Measurements from ENCODE around the gene KCNH1. TPM values are rescaled to one million over a fixed set of nuclear protein-coding genes. Genes with fewer than 3 reads are reported as not detected.

The KCNH1 gene
- polyA plus RNA-seq, 1 donor, result 0.25 TPM

- Histone ChIP-seq H3K9me3 (ENCODE audit: control insufficient read depth, low read depth, low read length) (no peaks in the 10 kb centered on the region), H3K27ac (ENCODE audit: low read length) (no peak overlapping the region), H3K27me3 (ENCODE audit: control insufficient read depth, insufficient read depth, low read length) (no peaks in the 10 kb centered on the region), H3K4me3 (ENCODE audit: low read length) (no peak overlapping the region), H3K4me1 (ENCODE audit: control insufficient read depth, insufficient read depth, low read length) (no peaks in the 10 kb centered on the region), H3K36me3 (ENCODE audit: control insufficient read depth, insufficient read depth, low read length) (no peaks in the 10 kb centered on the region)
- no peak for DNase-seq
- no CpG with 5 or more reads among the region's 3 CpGs for WGBS (ENCODE audit: insufficient coverage, low lambda C conversion rate)
Measured at GRCh38 chr1:210908791-210909190, 225.2 kb downstream of the KCNH1 start.

DNA sequence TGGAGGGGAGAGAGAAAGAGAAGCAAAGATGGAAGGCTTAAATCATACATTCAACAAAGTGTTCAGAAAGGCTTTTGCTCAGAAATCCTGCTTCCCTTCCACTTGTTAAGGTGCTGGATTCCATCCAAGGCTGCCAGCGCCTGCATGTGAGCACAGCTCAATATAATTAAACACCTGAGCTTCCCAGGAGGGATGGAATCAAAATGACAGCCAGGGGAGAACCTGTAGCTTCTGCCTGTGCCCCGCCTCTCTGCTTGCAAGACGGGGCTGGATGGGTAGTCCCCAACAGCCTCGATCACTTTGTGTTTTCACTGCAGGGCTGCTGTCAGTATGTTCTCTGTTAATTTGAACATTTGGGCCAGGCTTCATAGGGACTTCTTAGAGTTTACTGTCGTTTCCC is 225.7 kb downstream of the KCNH1 start:
- Histone ChIP-seq H3K4me1 (ENCODE audit: control insufficient read depth, insufficient read depth, low read length) (no peaks in the 10 kb centered on the region), H3K27me3 (ENCODE audit: control insufficient read depth, insufficient read depth, low read length) (no peaks in the 10 kb centered on the region), H3K9me3 (ENCODE audit: control insufficient read depth, low read depth, low read length) (no peaks in the 10 kb centered on the region), H3K27ac (ENCODE audit: low read length) (no peak overlapping the region), H3K36me3 (ENCODE audit: control insufficient read depth, insufficient read depth, low read length) (no peaks in the 10 kb centered on the region), H3K4me3 (ENCODE audit: low read length) (no peak overlapping the region)
- no CpG with 5 or more reads among the region's 5 CpGs for WGBS (ENCODE audit: insufficient coverage, low lambda C conversion rate)
- no peak for DNase-seq

DNA sequence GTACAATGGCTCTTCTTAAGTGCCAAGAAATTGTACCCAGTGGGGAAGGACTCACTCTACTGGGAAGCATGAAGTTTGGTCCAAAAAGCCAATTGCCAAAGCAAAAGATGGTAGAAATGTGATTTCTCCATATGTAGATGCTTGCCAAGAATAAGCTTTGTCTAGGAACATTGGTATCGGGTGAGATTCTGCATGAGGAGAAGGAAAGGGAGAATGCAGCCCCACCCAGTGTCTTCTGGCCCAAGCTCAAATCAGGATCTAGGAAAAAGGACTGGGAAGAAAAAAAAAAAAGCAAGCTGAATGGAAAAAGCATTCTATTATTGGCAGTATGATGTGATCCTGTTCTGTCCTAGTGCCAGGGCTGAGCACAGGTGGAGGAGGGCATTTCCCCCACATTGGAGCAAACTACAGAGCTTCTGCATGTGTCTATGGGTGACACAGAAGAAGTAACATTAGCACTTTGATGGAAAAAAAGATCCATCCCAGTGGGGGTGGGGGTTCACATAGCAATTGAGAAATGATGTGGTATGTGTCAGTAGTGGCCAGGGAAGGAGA is 226.6 kb downstream of the KCNH1 start:
- Histone ChIP-seq H3K4me3 (ENCODE audit: low read length) (no peak overlapping the region), H3K36me3 (ENCODE audit: control insufficient read depth, insufficient read depth, low read length) (no peaks in the 10 kb centered on the region), H3K9me3 (ENCODE audit: control insufficient read depth, low read depth, low read length) (no peaks in the 10 kb centered on the region), H3K27me3 (ENCODE audit: control insufficient read depth, insufficient read depth, low read length) (no peaks in the 10 kb centered on the region), H3K4me1 (ENCODE audit: control insufficient read depth, insufficient read depth, low read length) (no peaks in the 10 kb centered on the region), H3K27ac (ENCODE audit: low read length) (no peak overlapping the region)
- no CpG with 5 or more reads among the region's 1 CpG for WGBS (ENCODE audit: insufficient coverage, low lambda C conversion rate)
- DNase-seq, result no peak

GRCh38 chr1:210905944-210906453 is 227.9 kb downstream of the KCNH1 start:
- no peak overlapping the region for H3K4me3 ChIP-seq (ENCODE audit: low read length)
- no peaks in the 10 kb centered on the region for H3K36me3 ChIP-seq (ENCODE audit: control insufficient read depth, insufficient read depth, low read length)
- 25% methylated on average over 2 of the region's 7 CpGs for WGBS (ENCODE audit: insufficient coverage, low lambda C conversion rate)
- DNase-seq, result no peak
- no peaks in the 10 kb centered on the region for H3K9me3 ChIP-seq (ENCODE audit: control insufficient read depth, low read depth, low read length)
- no peaks in the 10 kb centered on the region for H3K4me1 ChIP-seq (ENCODE audit: control insufficient read depth, insufficient read depth, low read length)
- H3K27ac ChIP-seq (ENCODE audit: low read length), result no peak overlapping the region
- H3K27me3 ChIP-seq (ENCODE audit: control insufficient read depth, insufficient read depth, low read length), result no peaks in the 10 kb centered on the region

DNA sequence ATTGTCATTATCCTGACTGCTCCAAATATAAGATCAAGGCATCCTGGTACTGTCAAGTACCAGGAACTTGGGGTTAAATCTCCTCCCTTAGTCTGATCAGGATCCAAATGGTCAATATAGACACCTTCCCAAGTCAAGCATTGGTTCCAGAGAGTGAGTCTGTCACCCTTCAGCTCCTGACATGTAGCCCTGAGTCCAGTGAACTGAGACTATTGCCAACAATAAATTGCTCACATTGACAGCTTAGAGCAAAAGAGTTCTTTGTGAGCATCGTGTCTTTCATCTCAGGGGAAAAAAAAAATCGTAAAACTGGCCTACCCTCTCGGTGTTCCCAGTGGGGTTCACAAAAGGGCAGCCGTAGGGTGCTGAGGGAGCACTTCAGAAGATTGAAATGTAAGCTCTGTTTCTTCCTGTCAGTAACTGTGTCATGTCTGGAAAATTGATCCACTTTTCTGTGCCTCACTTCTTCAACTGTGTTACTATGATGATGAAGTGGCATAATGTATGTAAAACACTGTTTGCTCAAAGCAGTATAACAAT is 228.5 kb downstream of the KCNH1 start:
- Histone ChIP-seq H3K9me3 (ENCODE audit: control insufficient read depth, low read depth, low read length) (no peaks in the 10 kb centered on the region), H3K4me3 (ENCODE audit: low read length) (no peak overlapping the region), H3K4me1 (ENCODE audit: control insufficient read depth, insufficient read depth, low read length) (no peaks in the 10 kb centered on the region), H3K27ac (ENCODE audit: low read length) (no peak overlapping the region), H3K27me3 (ENCODE audit: control insufficient read depth, insufficient read depth, low read length) (no peaks in the 10 kb centered on the region), H3K36me3 (ENCODE audit: control insufficient read depth, insufficient read depth, low read length) (no peaks in the 10 kb centered on the region)
- DNase-seq, result no peak
- WGBS (ENCODE audit: insufficient coverage, low lambda C conversion rate), result no CpG with 5 or more reads among the region's 4 CpGs

GRCh38 chr1:210901981-210902770 is 231.8 kb downstream of the KCNH1 start:
- Histone ChIP-seq H3K36me3 (ENCODE audit: control insufficient read depth, insufficient read depth, low read length) (no peaks in the 10 kb centered on the region), H3K27me3 (ENCODE audit: control insufficient read depth, insufficient read depth, low read length) (no peaks in the 10 kb centered on the region), H3K4me3 (ENCODE audit: low read length) (no peak overlapping the region), H3K9me3 (ENCODE audit: control insufficient read depth, low read depth, low read length) (no peaks in the 10 kb centered on the region), H3K4me1 (ENCODE audit: control insufficient read depth, insufficient read depth, low read length) (no peaks in the 10 kb centered on the region), H3K27ac (ENCODE audit: low read length) (no peak overlapping the region)
- no peak for DNase-seq
- WGBS (ENCODE audit: insufficient coverage, low lambda C conversion rate), result 80% methylated on average over 1 of the region's 8 CpGs

GRCh38 chr1:210900820-210901219 is 233.1 kb downstream of the KCNH1 start:
- WGBS (ENCODE audit: insufficient coverage, low lambda C conversion rate), result 100% methylated on average over 1 of the region's 2 CpGs
- no peaks in the 10 kb centered on the region for H3K27me3 ChIP-seq (ENCODE audit: control insufficient read depth, insufficient read depth, low read length)
- no peaks in the 10 kb centered on the region for H3K36me3 ChIP-seq (ENCODE audit: control insufficient read depth, insufficient read depth, low read length)
- H3K4me1 ChIP-seq (ENCODE audit: control insufficient read depth, insufficient read depth, low read length), result no peaks in the 10 kb centered on the region
- no peak for DNase-seq
- H3K9me3 ChIP-seq (ENCODE audit: control insufficient read depth, low read depth, low read length), result no peaks in the 10 kb centered on the region
- no peak overlapping the region for H3K27ac ChIP-seq (ENCODE audit: low read length)
- H3K4me3 ChIP-seq (ENCODE audit: low read length), result no peak overlapping the region

- H3K9me3 ChIP-seq (ENCODE audit: control insufficient read depth, low read depth, low read length), result no peaks in the 10 kb centered on the region
- no CpG with 5 or more reads among the region's 2 CpGs for WGBS (ENCODE audit: insufficient coverage, low lambda C conversion rate)
- DNase-seq, result no peak
Measured at GRCh38 chr1:210900079-210900478, 233.9 kb downstream of the KCNH1 start.

DNA sequence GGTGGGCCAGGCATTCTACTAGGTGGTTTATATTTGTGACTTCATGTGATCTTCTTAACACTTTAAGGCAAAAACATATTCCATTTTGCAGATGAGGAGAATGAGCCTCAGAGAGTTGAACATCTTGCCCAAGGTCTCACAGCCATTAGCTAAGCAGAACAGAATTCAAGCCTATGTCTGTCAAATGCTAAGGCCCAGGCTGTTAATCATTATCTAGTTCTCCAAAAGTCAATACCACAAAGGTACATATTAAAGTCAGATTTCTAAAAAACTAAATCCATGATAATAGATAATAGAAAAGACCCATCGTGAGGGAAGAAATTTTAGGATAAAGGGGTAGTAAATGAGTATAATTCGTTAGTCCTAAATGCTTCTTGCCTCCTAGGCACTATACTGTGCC is 234.3 kb downstream of the KCNH1 start:
- H3K4me1 ChIP-seq (ENCODE audit: control insufficient read depth, insufficient read depth, low read length), result no peaks in the 10 kb centered on the region
- H3K27ac ChIP-seq (ENCODE audit: low read length), result no peak overlapping the region
- no peak overlapping the region for H3K4me3 ChIP-seq (ENCODE audit: low read length)
- no peak for DNase-seq
- no peaks in the 10 kb centered on the region for H3K36me3 ChIP-seq (ENCODE audit: control insufficient read depth, insufficient read depth, low read length)
- WGBS (ENCODE audit: insufficient coverage, low lambda C conversion rate), result 20% methylated on average over 2 of the region's 2 CpGs
- H3K9me3 ChIP-seq (ENCODE audit: control insufficient read depth, low read depth, low read length), result no peaks in the 10 kb centered on the region
- H3K27me3 ChIP-seq (ENCODE audit: control insufficient read depth, insufficient read depth, low read length), result no peaks in the 10 kb centered on the region

More at GRCh38 chr1:210900079-210900478, 233.9 kb downstream of the KCNH1 start:
- Histone ChIP-seq H3K27ac (ENCODE audit: low read length) (no peak overlapping the region), H3K36me3 (ENCODE audit: control insufficient read depth, insufficient read depth, low read length) (no peaks in the 10 kb centered on the region), H3K4me3 (ENCODE audit: low read length) (no peak overlapping the region), H3K27me3 (ENCODE audit: control insufficient read depth, insufficient read depth, low read length) (no peaks in the 10 kb centered on the region), H3K4me1 (ENCODE audit: control insufficient read depth, insufficient read depth, low read length) (no peaks in the 10 kb centered on the region)

- no peak for DNase-seq
- WGBS (ENCODE audit: insufficient coverage, low lambda C conversion rate), result no CpG with 5 or more reads among the region's 5 CpGs
- no peaks in the 10 kb centered on the region for H3K27me3 ChIP-seq (ENCODE audit: control insufficient read depth, insufficient read depth, low read length)
- H3K27ac ChIP-seq (ENCODE audit: low read length), result no peak overlapping the region
- no peaks in the 10 kb centered on the region for H3K9me3 ChIP-seq (ENCODE audit: control insufficient read depth, low read depth, low read length)
- no peak overlapping the region for H3K4me3 ChIP-seq (ENCODE audit: low read length)
- H3K4me1 ChIP-seq (ENCODE audit: control insufficient read depth, insufficient read depth, low read length), result no peaks in the 10 kb centered on the region
- H3K36me3 ChIP-seq (ENCODE audit: control insufficient read depth, insufficient read depth, low read length), result no peaks in the 10 kb centered on the region
Measured at GRCh38 chr1:210898473-210898872, 235.5 kb downstream of the KCNH1 start.

All from large intestine (tissue), 3 donors.